ENCODE measurements around the gene HOXA1. TPM values are rescaled to one million over a fixed set of nuclear protein-coding genes. Genes with fewer than 3 reads are reported as not detected.

The HOXA1 gene
- total RNA-seq, 2 donors from 2014 or later = 1.7 to 2.0 TPM

DNA sequence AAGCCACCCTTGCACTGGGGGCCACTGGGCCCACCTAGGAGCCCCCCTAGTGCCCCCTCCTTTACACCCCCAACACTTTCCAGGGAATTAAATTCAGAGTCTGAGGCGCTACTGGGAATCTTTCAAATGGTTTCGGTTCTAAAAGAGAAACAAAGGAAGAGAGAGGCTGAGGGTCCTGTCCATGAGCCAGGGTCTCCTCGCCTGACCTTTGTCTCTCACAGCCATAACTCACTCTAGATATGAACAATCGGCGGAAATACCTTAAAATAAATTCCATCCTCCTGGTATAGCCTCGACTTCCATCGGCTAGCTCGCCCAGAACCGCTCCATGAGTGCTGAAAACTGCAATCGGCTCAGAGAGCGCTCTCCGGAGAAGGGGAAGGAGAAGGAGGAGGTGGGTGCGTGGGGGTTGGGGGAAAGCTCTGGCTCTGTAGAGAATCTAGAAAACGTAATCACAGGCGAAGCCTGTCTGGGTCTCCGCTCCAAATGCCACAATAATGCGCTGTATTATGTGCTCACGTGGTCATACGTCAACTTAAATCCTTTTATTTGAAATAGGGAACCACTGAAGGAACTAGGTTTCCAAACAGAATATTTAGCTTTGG, 22.2 kb upstream of the HOXA1 start:
- peak; percentile 49 for DNase-seq
- TF ChIP-seq, protein P1, sequence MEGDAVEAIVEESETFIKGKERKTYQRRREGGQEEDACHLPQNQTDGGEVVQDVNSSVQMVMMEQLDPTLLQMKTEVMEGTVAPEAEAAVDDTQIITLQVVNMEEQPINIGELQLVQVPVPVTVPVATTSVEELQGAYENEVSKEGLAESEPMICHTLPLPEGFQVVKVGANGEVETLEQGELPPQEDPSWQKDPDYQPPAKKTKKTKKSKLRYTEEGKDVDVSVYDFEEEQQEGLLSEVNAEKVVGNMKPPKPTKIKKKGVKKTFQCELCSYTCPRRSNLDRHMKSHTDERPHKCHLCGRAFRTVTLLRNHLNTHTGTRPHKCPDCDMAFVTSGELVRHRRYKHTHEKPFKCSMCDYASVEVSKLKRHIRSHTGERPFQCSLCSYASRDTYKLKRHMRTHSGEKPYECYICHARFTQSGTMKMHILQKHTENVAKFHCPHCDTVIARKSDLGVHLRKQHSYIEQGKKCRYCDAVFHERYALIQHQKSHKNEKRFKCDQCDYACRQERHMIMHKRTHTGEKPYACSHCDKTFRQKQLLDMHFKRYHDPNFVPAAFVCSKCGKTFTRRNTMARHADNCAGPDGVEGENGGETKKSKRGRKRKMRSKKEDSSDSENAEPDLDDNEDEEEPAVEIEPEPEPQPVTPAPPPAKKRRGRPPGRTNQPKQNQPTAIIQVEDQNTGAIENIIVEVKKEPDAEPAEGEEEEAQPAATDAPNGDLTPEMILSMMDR (IDR thresholded peaks at IDR 0.05) = no peak
- peak overlapping the region; percentile 17 for H3K4me3 ChIP-seq
- H3K27me3 ChIP-seq = no peaks in the 10 kb centered on the region
- H3K36me3 ChIP-seq = no peaks in the 10 kb centered on the region
- H3K9me3 ChIP-seq = no peaks in the 10 kb centered on the region
- peak overlapping the region; percentile 75 for H3K27ac ChIP-seq
- intact Hi-C loops (cut with DNase I) = no loop called here
- peak overlapping the region; percentile 58 to 97 for H3K9ac ChIP-seq (ENCODE audit: low read depth in 2 of 2, low read length in 2 of 2)
- H3K4me1 ChIP-seq = peaks cover 20% of the 10 kb centered on the region

DNA sequence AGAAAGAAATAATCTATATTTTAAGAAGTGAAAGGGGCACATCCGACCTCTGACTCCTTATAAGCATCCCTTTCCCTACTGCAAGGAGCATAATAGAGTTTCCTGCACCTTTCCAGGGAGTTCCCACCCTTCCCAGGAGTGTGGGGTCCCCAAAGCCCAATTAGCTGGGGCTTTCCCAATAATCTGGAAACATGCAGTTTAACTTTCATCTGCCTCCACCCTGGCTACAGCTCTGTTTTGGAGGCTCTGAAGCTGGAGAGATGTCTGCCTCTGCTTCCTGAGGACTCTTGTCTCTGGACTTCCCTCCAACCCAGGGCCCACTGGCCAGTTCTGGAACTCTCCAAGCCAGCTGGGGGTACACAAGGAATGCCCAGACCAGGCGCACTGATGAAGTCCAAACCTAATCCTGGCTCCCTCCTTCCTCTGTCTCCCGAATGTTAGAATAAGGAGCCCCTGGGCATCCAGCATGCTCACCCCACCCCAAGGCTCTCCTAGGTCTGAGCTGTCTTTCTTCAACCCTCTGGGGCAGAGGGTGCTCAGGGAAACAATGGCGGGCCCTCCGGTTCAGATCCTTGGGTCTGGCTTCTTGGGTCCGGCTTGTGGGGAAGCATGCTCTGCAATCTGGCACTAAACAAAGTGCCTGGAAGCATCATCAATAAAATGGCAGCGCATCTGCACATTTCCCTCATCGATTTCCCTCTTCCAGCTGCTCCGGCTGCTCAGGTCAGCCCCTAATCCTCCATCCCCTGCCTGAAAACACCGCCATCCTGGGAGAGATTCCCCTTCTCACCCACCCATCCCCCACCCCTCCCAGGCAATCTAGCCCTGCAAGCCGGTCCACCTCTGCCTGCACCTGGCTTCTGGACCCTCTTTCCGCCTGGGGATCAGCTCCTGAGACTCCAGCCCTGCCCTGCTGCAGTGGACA, 21.4 kb upstream of the HOXA1 start:
- Histone ChIP-seq H3K9me3 (no peaks in the 10 kb centered on the region), H3K9ac (ENCODE audit: low read depth in 2 of 2, low read length in 2 of 2) (peak overlapping the region; percentile 58 to 97), H3K4me1 (peaks cover 20% of the 10 kb centered on the region), H3K36me3 (no peaks in the 10 kb centered on the region), H3K4me3 (peak overlapping the region; percentile 17), H3K27me3 (no peaks in the 10 kb centered on the region), H3K27ac (peak overlapping the region; percentile 75)
- intact Hi-C loops (cut with DNase I) = no loop called here
- TF ChIP-seq, protein P1 (IDR thresholded peaks at IDR 0.05) = no peak
- peak; percentile 44 for DNase-seq

DNA sequence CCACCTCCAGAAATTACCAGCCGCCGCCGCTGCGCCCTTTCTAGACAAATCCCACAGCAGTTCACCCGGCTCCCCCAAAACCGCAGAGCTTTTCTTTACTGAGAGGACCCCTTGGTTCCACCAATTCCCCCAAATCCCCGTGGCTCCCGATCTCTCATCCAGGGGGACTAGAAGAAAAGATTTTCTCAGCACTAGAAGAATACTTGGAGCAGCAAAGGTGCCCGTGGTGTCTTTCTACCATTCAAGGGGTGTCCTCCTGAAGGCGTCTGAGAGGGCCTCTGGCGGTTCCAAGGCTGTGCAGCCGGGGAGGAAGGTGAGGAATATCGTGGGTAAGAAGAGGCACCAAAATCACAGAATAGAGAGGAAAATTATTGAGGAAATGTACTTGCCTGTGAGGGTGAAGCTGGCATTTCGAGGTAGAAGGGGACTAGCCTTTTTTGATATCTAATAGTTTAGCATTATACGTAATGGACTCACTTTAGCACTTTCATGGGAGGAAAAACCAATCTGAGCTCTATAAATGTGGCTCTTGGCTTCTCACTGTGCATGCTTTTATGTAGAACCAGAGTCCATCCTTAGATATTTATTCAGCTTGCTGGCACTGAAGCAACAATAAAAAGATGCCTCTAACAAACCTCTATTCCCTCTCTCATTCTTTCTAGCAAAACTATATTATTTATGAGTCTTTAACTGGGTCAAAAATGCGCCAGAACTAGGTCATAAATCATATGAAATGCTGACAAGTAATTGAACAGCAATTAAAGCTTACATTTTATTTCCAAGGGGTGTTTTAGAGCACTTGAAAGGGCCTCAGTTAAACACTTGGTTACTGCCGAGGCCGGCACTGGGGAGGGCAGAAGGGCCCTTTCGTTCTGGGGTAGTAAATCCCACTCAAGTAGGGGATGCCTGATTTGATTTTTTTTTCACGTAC, 20.5 kb upstream of the HOXA1 start:
- Histone ChIP-seq H3K4me3 (peak overlapping the region; percentile 22), H3K9me3 (no peaks in the 10 kb centered on the region), H3K36me3 (no peaks in the 10 kb centered on the region), H3K4me1 (peaks cover 18% of the 10 kb centered on the region), H3K27ac (peak overlapping the region; percentile 75), H3K27me3 (no peaks in the 10 kb centered on the region), H3K9ac (ENCODE audit: low read depth in 2 of 2, low read length in 2 of 2) (peak overlapping the region; percentile 58 to 97)
- TF ChIP-seq, protein P1 (IDR thresholded peaks at IDR 0.05) = no peak
- peak; percentile 35 for DNase-seq
- intact Hi-C loops (cut with DNase I) = no loop called here

DNA sequence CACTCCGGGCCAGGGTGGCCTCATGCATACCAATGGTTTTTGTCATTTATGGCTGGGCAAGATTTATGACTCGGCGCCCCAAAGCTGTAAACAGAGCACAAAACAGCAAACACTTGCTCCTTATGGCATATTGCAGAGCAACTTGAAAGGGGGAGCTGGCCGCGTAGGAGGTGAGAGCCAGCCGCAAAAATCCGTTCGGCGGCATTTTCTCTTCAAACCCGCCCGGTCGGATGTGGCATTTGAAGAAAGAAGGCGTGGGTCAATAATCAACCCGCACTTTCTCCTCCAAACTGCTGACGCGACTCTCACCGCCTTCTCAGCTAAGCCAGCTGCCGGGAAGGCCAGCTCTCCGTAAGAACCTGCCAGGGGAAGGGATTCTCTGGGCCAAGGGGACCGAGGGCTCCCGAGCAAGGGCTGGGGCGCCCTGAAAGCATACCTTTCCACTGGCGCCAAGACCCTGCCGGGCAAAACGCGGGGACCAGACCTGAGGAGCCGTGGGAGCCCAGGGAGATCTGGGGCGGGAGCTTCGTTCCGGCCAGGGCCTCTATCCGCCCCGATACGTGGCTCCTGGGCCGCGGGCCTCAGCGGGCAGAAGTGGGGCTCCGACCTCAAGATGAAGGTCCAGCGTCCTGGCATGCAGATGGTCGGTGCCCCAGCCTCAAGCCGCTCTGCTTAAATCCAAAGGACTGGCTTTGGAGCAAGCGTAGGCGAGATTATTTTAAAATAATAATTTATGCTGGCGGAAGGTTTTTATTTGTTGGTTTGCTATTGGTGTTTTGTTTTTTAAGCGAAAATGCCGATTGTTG, 19.6 kb upstream of the HOXA1 start:
- H3K4me1 ChIP-seq = peaks cover 18% of the 10 kb centered on the region
- H3K27me3 ChIP-seq = no peaks in the 10 kb centered on the region
- TF ChIP-seq, protein P1 (IDR thresholded peaks at IDR 0.05) = no peak
- peak; percentile 81 for DNase-seq
- H3K27ac ChIP-seq = peak overlapping the region; percentile 75
- peak overlapping the region; percentile 22 for H3K4me3 ChIP-seq
- H3K9me3 ChIP-seq = no peaks in the 10 kb centered on the region
- no peaks in the 10 kb centered on the region for H3K36me3 ChIP-seq
- intact Hi-C loops (cut with DNase I) = no loop called here
- peak overlapping the region; percentile 77 to 97 for H3K9ac ChIP-seq (ENCODE audit: low read depth in 2 of 2, low read length in 2 of 2)
